ENCODE measurements around the gene SPEF1. TPM values are rescaled to one million over a fixed set of nuclear protein-coding genes. Genes with fewer than 3 reads are reported as not detected.
A peak's percentile ranks its signal among the peaks of the same experiment; 100 is the strongest.

SPEF1 gene
- total and polyA plus RNA-seq, 2 of the 13 experiments (the other 11 are each of a cell fraction or from before 2014, with no cell fraction given) = 0.11 to 0.27 TPM

- peak; percentile 86 for TF ChIP-seq ZGPAT (CRISPR knock-in tag; IDR thresholded peaks at IDR 0.05)
- peak; percentile 79; the same call in 1 of the 2 replicates for TF ChIP-seq NFKB2 (CRISPR knock-in tag; IDR thresholded peaks at IDR 0.05; ENCODE audit: borderline replicate concordance)
- TF ChIP-seq CHD2 (IDR thresholded peaks at IDR 0.05; ENCODE audit: low read depth, low read length) = no peak
- no peak for TF ChIP-seq ZNF710 (CRISPR knock-in tag; IDR thresholded peaks at IDR 0.05; ENCODE audit: borderline replicate concordance)
- TF ChIP-seq MED8 (CRISPR knock-in tag; IDR thresholded peaks at IDR 0.05; ENCODE audit: insufficient replicate concordance) = no peak
- TF ChIP-seq ZNF501 (CRISPR knock-in tag; IDR thresholded peaks at IDR 0.05) = peak; percentile 94
- TF ChIP-seq ZNF44 (CRISPR knock-in tag; IDR thresholded peaks at IDR 0.05) = no peak
- TF ChIP-seq ZNF318 (CRISPR knock-in tag; IDR thresholded peaks at IDR 0.05) = no peak; the same call in 1 of the 2 replicates
- peak; percentile 92; the same call in 1 of the 2 replicates for TF ChIP-seq ZNF788 (CRISPR knock-in tag; IDR thresholded peaks at IDR 0.05; ENCODE audit: borderline replicate concordance)
- 0 out of 2 replicates have a peak, but pooled peaks have one; percentile 81 for TF ChIP-seq MTERF4 (CRISPR knock-in tag; IDR thresholded peaks at IDR 0.05)
- no peak for TF ChIP-seq ZNF101 (CRISPR knock-in tag; IDR thresholded peaks at IDR 0.05; ENCODE audit: borderline replicate concordance, low read depth)
- peak; percentile 79; the same call in 1 of the 2 replicates for TF ChIP-seq ZFP1 (CRISPR knock-in tag; IDR thresholded peaks at IDR 0.05)
- peak; percentile 86 for TF ChIP-seq RXRB (CRISPR knock-in tag; IDR thresholded peaks at IDR 0.05; ENCODE audit: borderline replicate concordance)
- no peak; the same call in 1 of the 2 replicates for TF ChIP-seq ZNF766 (CRISPR knock-in tag; IDR thresholded peaks at IDR 0.05; ENCODE audit: borderline replicate concordance)
- TF ChIP-seq ZKSCAN5 (CRISPR knock-in tag; IDR thresholded peaks at IDR 0.05) = peak; percentile 93
Measured at GRCh38 chr20:3818155-3819151, 37.2 kb upstream of the SPEF1 start (continued).
